Upper lobe of left lung (tissue), 4 donors: Measurements from ENCODE around the gene PRR23C.

ENCODE experiments used
- CTCF ChIP-seq, 6 experiments: fragments of 450-650 bp in 4 of 6; fragments of 200-600 bp in 2 of 6; sonication (generic) in 2 of 6; IDR thresholded peaks; one replicate each; pipeline ENCODE4 v1.5.1; 2016 to 2019; ENCODE audit warnings: antibody characterized with exemption in 6 of 6
- POLR2AphosphoS5 ChIP-seq, 2 donors: sonication (generic); formaldehyde crosslinking; IDR thresholded peaks; one replicate each; pipeline ENCODE4 v1.5.1; 2017; ENCODE audit warnings: antibody characterized with exemption in 2 of 2

- TF ChIP-seq POLR2AphosphoS5 (IDR thresholded peaks at IDR 0.05) (no peak), CTCF (IDR thresholded peaks at IDR 0.05) (no peak)
Observed at GRCh38 chr3:139016430-139017048, 28.2 kb downstream of the PRR23C start.
